ENCODE data around the gene MYO5A.

The MYO5A gene

DNA sequence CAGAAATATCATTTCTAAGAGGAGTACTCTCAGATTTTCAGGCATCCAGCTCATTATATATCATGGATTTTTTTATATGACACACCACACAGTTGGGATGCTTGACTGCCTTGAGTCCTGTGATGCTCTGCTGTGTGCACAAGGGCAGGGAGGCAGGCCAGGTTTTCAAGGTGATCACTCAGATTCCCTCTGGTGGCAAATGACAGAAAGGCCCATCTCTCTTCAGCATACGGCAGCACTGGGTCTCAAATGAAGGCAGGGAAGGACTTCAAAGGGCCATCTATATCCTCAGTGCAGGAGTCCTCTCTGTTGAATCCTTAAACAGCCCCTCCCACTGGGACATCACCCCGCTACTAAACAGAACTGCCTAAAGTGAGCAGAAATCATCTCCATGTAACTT is 178.3 kb downstream of the MYO5A start:
- no peak for DNase-seq
- TF ChIP-seq EZH2 (optimal IDR thresholded peaks at IDR 0.05; ENCODE audit: low read depth, low read length) (no peak), EZH2phosphoT487 (IDR thresholded peaks at IDR 0.05; ENCODE audit: low read length) (no peak)
- TF ChIP-seq, protein P1, sequence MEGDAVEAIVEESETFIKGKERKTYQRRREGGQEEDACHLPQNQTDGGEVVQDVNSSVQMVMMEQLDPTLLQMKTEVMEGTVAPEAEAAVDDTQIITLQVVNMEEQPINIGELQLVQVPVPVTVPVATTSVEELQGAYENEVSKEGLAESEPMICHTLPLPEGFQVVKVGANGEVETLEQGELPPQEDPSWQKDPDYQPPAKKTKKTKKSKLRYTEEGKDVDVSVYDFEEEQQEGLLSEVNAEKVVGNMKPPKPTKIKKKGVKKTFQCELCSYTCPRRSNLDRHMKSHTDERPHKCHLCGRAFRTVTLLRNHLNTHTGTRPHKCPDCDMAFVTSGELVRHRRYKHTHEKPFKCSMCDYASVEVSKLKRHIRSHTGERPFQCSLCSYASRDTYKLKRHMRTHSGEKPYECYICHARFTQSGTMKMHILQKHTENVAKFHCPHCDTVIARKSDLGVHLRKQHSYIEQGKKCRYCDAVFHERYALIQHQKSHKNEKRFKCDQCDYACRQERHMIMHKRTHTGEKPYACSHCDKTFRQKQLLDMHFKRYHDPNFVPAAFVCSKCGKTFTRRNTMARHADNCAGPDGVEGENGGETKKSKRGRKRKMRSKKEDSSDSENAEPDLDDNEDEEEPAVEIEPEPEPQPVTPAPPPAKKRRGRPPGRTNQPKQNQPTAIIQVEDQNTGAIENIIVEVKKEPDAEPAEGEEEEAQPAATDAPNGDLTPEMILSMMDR (IDR thresholded peaks at IDR 0.05; ENCODE audit: low read length) = no peak
- no peaks in the 10 kb centered on the region for H4K20me1 ChIP-seq (ENCODE audit: insufficient read depth, low read length)
- H3K79me2 ChIP-seq (ENCODE audit: low read length) = 0 out of 2 replicates have a peak, but pooled peaks cover 4% of the 10 kb centered on the region
- H3K4me2 ChIP-seq (ENCODE audit: low read depth, low read length) = no peak overlapping the region
- H3K27me3 ChIP-seq (replicated peaks; ENCODE audit: insufficient read depth, low read length) = no peaks in the 10 kb centered on the region
- H3K9me2 ChIP-seq (replicated peaks; ENCODE audit: insufficient read depth, low read length) = no peaks in the 10 kb centered on the region
- H3K4me3 ChIP-seq (ENCODE audit: low read length) = no peak overlapping the region
- H3K9ac ChIP-seq (ENCODE audit: low read length) = no peak overlapping the region
- H3K27ac ChIP-seq (ENCODE audit: low read length) = no peak overlapping the region
- no peaks in the 10 kb centered on the region for H3K9me3 ChIP-seq (replicated peaks; ENCODE audit: insufficient read depth, low read length)
- no peaks in the 10 kb centered on the region for H3F3A ChIP-seq (ENCODE audit: insufficient read depth, low read length)
- peaks cover 5% of the 10 kb centered on the region for H3K36me3 ChIP-seq (replicated peaks; ENCODE audit: insufficient read depth, low read length)
- no peaks in the 10 kb centered on the region for H3K4me1 ChIP-seq (ENCODE audit: low read length)
- no peak overlapping the region for H2AFZ ChIP-seq (ENCODE audit: low read length)

DNA sequence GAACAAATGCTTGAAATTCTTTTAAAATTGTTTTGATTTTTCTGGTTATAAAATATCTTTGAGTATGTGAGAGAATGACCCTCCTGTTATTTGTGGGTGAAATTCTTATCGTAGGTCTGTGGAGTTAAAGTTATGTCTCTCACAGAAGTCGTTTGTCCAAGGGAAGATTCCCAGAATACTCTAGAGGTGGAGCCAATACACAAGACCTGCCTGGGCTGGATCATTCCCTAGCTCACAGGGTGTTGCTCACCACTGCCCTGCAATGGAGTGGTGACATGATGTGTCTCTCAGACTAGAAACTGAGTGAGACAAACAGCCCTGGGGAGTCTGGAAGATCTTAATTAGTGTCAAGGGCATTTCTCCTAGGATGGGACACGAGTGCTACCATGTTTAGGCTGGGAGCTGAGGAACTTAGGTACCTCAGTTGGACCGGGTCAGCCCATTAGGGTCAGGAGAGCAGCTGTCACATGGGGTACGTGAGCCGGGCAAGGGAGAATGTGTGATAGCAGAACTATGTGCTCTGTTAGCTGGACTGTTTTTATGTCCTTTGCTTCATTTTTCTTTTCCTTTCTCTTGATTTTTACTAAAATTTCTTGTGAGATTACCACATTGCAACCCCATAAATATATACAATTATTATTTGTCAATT is 179.5 kb downstream of the MYO5A start:
- H3K27me3 ChIP-seq (replicated peaks; ENCODE audit: insufficient read depth, low read length) = no peaks in the 10 kb centered on the region
- no peak for DNase-seq
- no peak overlapping the region for H3K27ac ChIP-seq (ENCODE audit: low read length)

DNA sequence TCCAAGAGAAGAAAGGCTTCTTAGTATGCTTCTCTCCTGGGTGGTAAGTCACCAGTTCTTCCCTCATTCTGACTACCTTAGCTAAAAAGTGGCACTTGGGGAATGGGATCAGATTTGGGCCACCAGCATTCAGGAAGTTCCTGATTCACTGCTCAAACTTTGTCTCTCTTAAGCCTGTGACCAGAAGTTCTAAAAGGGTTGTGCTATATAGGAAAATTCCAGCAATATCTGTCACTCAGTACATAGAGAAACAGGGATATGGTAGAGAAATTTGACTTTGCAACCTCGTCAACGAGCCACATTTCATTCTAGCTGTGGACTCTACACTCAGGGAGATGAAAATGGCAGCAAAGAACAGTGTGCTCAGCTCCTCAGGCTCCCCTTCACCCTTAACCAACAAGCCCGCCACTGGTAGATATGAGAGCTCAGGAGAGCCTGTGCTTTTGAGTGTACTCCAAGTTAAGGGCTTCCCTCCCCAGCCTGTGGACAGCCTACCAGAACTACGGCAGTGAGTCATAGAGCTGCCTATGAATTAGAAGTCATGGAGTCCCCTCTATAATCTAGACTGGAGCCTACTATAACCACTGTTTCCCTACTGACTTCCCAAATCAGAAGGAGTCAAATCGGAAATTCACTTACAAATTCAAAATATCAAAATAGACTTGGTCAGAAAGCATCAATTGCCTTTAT is 180.5 kb downstream of the MYO5A start:
- Histone ChIP-seq H3K27me3 (replicated peaks; ENCODE audit: insufficient read depth, low read length) (no peaks in the 10 kb centered on the region), H2AFZ (ENCODE audit: low read length) (no peak overlapping the region), H3K4me2 (ENCODE audit: low read depth, low read length) (no peak overlapping the region), H3K9me2 (replicated peaks; ENCODE audit: insufficient read depth, low read length) (no peaks in the 10 kb centered on the region), H3K4me1 (ENCODE audit: low read length) (no peaks in the 10 kb centered on the region), H3K9ac (ENCODE audit: low read length) (no peak overlapping the region), H3K9me3 (replicated peaks; ENCODE audit: insufficient read depth, low read length) (no peaks in the 10 kb centered on the region), H3F3A (ENCODE audit: insufficient read depth, low read length) (no peaks in the 10 kb centered on the region), H3K27ac (ENCODE audit: low read length) (no peak overlapping the region), H3K36me3 (replicated peaks; ENCODE audit: insufficient read depth, low read length) (peaks cover 5% of the 10 kb centered on the region), H3K4me3 (ENCODE audit: low read length) (no peak overlapping the region), H4K20me1 (ENCODE audit: insufficient read depth, low read length) (no peaks in the 10 kb centered on the region), H3K79me2 (ENCODE audit: low read length) (0 out of 2 replicates have a peak, but pooled peaks cover 4% of the 10 kb centered on the region)
- TF ChIP-seq EZH2 (optimal IDR thresholded peaks at IDR 0.05; ENCODE audit: low read depth, low read length) = no peak
- TF ChIP-seq, protein P1 (IDR thresholded peaks at IDR 0.05; ENCODE audit: low read length) = no peak
- TF ChIP-seq EZH2phosphoT487 (IDR thresholded peaks at IDR 0.05; ENCODE audit: low read length) = no peak
- no peak for DNase-seq

More for the DNA sequence above, 179.5 kb downstream of the MYO5A start:
- 0 out of 2 replicates have a peak, but pooled peaks cover 4% of the 10 kb centered on the region for H3K79me2 ChIP-seq (ENCODE audit: low read length)
- no peak overlapping the region for H2AFZ ChIP-seq (ENCODE audit: low read length)
- H3F3A ChIP-seq (ENCODE audit: insufficient read depth, low read length) = no peaks in the 10 kb centered on the region
- no peaks in the 10 kb centered on the region for H3K4me1 ChIP-seq (ENCODE audit: low read length)
- no peak overlapping the region for H3K4me2 ChIP-seq (ENCODE audit: low read depth, low read length)
- TF ChIP-seq EZH2 (optimal IDR thresholded peaks at IDR 0.05; ENCODE audit: low read depth, low read length) = no peak
- no peak for TF ChIP-seq EZH2phosphoT487 (IDR thresholded peaks at IDR 0.05; ENCODE audit: low read length)
- TF ChIP-seq, protein P1 (IDR thresholded peaks at IDR 0.05; ENCODE audit: low read length) = no peak
- H3K36me3 ChIP-seq (replicated peaks; ENCODE audit: insufficient read depth, low read length) = peaks cover 5% of the 10 kb centered on the region
- H3K9me3 ChIP-seq (replicated peaks; ENCODE audit: insufficient read depth, low read length) = no peaks in the 10 kb centered on the region
- no peaks in the 10 kb centered on the region for H4K20me1 ChIP-seq (ENCODE audit: insufficient read depth, low read length)
- no peak overlapping the region for H3K4me3 ChIP-seq (ENCODE audit: low read length)
- no peaks in the 10 kb centered on the region for H3K9me2 ChIP-seq (replicated peaks; ENCODE audit: insufficient read depth, low read length)
- H3K9ac ChIP-seq (ENCODE audit: low read length) = no peak overlapping the region

All from MM.1S (cell line).